Thyroid gland (tissue), 4 donors: ENCODE data around the gene RPRML.

Experiments
- POLR2A ChIP-seq, 2 donors: fragments of 450-650 bp; IDR thresholded peaks; one replicate each; pipeline ENCODE4 v1.6.1; 2017; ENCODE audit warnings: antibody characterized with exemption in 2 of 2, mild to moderate bottlenecking in 2 of 2, moderate library complexity in 1 of 2
- TF ChIP-seq, protein P1 (sequence below), 6 experiments: fragments of 200-600 bp in 3 of 6; fragments of 450-650 bp in 3 of 6; sonication (generic) in 3 of 6; IDR thresholded peaks; one replicate each; pipeline ENCODE4 v1.5.1; 2016 to 2019; ENCODE audit warnings: antibody characterized with exemption in 6 of 6, mild to moderate bottlenecking in 2 of 6, inconsistent platforms in 1 of 6, moderate library complexity in 1 of 6

DNA sequence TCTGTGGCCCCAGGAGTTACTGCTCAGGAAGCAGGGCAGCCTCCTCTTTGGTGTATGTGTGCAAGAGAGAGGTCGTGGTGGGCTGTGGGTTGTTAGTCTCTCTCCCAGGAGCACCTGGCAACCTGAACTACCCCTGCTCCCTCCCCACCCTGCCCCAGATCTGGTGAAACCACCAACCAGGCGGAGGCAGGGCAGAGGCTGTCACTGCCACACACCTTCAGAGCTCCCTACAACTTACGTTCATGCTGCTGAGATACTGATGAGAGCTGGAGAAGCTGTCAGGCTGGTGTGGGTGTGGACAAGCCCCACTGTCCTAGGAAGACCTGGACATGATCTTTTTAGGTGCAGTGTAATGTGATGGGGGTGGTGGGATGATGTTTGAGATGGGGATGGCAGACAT, 31.8 kb downstream of the RPRML start:
- TF ChIP-seq, protein P1, sequence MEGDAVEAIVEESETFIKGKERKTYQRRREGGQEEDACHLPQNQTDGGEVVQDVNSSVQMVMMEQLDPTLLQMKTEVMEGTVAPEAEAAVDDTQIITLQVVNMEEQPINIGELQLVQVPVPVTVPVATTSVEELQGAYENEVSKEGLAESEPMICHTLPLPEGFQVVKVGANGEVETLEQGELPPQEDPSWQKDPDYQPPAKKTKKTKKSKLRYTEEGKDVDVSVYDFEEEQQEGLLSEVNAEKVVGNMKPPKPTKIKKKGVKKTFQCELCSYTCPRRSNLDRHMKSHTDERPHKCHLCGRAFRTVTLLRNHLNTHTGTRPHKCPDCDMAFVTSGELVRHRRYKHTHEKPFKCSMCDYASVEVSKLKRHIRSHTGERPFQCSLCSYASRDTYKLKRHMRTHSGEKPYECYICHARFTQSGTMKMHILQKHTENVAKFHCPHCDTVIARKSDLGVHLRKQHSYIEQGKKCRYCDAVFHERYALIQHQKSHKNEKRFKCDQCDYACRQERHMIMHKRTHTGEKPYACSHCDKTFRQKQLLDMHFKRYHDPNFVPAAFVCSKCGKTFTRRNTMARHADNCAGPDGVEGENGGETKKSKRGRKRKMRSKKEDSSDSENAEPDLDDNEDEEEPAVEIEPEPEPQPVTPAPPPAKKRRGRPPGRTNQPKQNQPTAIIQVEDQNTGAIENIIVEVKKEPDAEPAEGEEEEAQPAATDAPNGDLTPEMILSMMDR (IDR thresholded peaks at IDR 0.05): no peak
- no peak for TF ChIP-seq POLR2A (IDR thresholded peaks at IDR 0.05)
